ENCODE results near the gene BIN1.

BIN1 gene

GRCh38 chr2:127101756-127102477 lies 5.0 kb downstream of the BIN1 start:
- peak overlapping the region; percentile 86 to 93 (median 88) for H3K27ac Mint-ChIP-seq
- no peak for TF ChIP-seq CTCF (IDR thresholded peaks at IDR 0.05; ENCODE audit: unreplicated experiment in 3 of 3)
- H3K4me3 Mint-ChIP-seq = peak overlapping the region in 2 of 3 experiments; percentile 82 to 96
- no peaks in the 10 kb centered on the region for H3K36me3 Mint-ChIP-seq (ENCODE audit: low read depth)
- peaks cover 74% of the 10 kb centered on the region for H3K4me1 Mint-ChIP-seq
- H3K9me3 Mint-ChIP-seq = no peaks in the 10 kb centered on the region
- no peaks in the 10 kb centered on the region for H3K27me3 Mint-ChIP-seq (ENCODE audit: low read depth)

DNA sequence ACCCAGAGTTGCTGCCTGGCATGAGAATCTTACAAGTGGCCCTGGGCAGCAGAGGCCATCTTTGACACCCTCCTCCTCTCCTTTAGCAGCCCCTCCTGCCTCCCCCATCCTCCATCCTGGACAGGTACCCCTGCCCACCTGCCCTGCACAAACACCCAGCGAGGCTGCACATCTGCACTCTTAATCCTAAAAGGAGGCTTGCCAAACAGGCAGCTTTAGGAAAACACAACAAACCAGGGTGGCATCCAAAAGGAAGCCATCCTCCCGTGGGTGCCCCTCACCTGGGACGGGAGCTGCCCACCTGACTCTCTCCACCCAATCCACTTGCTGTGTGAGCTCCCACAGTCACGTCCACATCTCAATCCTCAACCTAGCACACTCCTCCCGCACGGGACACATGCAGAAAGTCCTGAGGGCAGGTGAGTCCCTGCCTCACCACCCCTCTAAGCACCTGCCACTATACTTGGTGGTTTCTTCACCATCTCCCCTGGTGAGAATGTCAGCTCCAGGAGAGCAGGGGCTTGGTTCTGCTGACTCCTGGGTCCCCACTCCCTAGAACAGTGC lies 5.8 kb downstream of the BIN1 start:
- TF ChIP-seq CTCF (IDR thresholded peaks at IDR 0.05; ENCODE audit: unreplicated experiment in 3 of 3) = no peak
- H3K9me3 Mint-ChIP-seq = no peaks in the 10 kb centered on the region
- H3K36me3 Mint-ChIP-seq (ENCODE audit: low read depth) = no peaks in the 10 kb centered on the region
- H3K4me3 Mint-ChIP-seq = peak overlapping the region in 2 of 3 experiments; percentile 12 to 96
- peaks cover 82% of the 10 kb centered on the region for H3K4me1 Mint-ChIP-seq
- H3K27ac Mint-ChIP-seq = peak overlapping the region; percentile 86 to 93 (median 88)
- no peaks in the 10 kb centered on the region for H3K27me3 Mint-ChIP-seq (ENCODE audit: low read depth)

DNA sequence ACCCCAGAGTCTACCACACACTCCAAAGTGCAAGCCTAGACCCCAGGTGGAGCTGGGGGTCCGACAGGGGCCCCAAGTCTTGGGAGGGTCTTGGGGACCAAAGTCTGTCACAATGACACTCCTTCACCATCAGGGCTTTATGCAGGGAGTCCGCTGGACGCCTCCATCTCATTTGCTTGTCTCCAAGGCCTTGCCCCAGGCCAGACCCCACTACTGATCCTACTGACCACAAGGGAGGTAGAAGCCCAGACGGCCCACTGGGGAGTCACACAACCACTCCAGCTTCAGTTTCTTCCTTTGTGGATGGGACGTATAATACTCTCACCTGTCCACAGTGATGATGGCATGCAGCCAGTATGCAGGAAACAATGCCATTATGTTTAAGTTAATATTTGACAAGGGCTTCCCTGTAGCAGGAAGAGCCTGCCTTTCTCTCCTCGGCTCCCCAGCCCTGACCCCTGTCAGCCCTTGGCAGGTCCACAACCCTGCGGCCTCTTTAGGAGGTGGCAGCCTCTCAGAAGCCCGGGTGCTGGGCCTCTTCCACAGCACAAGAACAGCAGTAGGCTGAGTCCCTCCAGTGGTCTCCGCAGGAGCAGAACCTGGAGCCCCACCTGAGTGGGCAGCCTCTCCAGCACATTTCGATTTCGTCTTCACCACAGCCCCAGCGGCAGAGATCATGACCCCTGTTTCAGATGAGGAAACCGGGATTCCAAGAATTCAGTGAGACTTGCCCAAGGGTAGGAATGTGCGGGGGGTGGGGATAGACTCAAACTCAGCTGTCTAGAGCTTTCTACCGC lies 6.5 kb downstream of the BIN1 start:
- TF ChIP-seq CTCF (IDR thresholded peaks at IDR 0.05; ENCODE audit: unreplicated experiment in 3 of 3) = no peak
- Mint-ChIP-seq H3K4me3 (peak overlapping the region in 2 of 3 experiments; percentile 34 to 45), H3K27ac (peak overlapping the region; percentile 86 to 93 (median 88)), H3K4me1 (peaks cover 88% of the 10 kb centered on the region), H3K27me3 (ENCODE audit: low read depth) (no peaks in the 10 kb centered on the region), H3K9me3 (no peaks in the 10 kb centered on the region), H3K36me3 (ENCODE audit: low read depth) (no peaks in the 10 kb centered on the region)

DNA sequence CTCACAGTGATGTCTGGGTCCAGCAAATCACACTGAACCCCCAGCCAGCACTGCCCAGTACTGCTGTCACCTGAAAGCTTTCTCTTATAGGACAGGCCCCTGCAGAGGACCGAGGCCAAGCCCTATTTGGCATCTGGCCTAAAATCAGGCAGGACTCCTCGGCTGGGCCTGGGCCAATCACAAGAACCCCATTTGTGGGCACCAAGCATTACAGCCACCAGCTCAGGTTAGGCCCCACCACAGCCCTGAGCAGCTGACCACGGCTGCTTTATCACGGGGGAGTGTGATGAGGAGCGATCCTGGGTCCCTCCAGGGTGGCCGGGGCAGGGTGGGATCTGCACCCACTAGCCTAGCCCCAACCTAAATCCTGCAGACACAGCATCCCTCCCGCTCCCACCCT lies 8.2 kb downstream of the BIN1 start:
- Mint-ChIP-seq H3K36me3 (ENCODE audit: low read depth) (no peaks in the 10 kb centered on the region), H3K9me3 (no peaks in the 10 kb centered on the region)
- TF ChIP-seq CTCF (IDR thresholded peaks at IDR 0.05; ENCODE audit: unreplicated experiment in 3 of 3) = no peak

GRCh38 chr2:127097841-127098651 lies 8.9 kb downstream of the BIN1 start:
- Mint-ChIP-seq H3K27me3 (ENCODE audit: low read depth) (no peaks in the 10 kb centered on the region), H3K4me3 (peak overlapping the region; percentile 16 to 49 (median 28)), H3K36me3 (ENCODE audit: low read depth) (no peaks in the 10 kb centered on the region), H3K27ac (peak overlapping the region; percentile 82 to 97 (median 89)), H3K9me3 (no peaks in the 10 kb centered on the region), H3K4me1 (peaks cover 92% of the 10 kb centered on the region)
- no peak for TF ChIP-seq CTCF (IDR thresholded peaks at IDR 0.05; ENCODE audit: unreplicated experiment in 3 of 3)

More for the DNA sequence above, 8.2 kb downstream of the BIN1 start:
- Mint-ChIP-seq H3K4me1 (peaks cover 92% of the 10 kb centered on the region), H3K27ac (peak overlapping the region; percentile 82 to 97 (median 89)), H3K4me3 (peak overlapping the region in 2 of 3 experiments; percentile 28 to 54), H3K27me3 (ENCODE audit: low read depth) (no peaks in the 10 kb centered on the region)

Measured in nephron (organoid).